ENCODE results near the gene ZBTB4.

The ZBTB4 gene

GRCh38 chr17:7443499-7444485, 35.6 kb downstream of the ZBTB4 start:
- DNase-seq (ENCODE audit: low read depth in 1 of 2, low spot score in 1 of 2) = no peak

DNA sequence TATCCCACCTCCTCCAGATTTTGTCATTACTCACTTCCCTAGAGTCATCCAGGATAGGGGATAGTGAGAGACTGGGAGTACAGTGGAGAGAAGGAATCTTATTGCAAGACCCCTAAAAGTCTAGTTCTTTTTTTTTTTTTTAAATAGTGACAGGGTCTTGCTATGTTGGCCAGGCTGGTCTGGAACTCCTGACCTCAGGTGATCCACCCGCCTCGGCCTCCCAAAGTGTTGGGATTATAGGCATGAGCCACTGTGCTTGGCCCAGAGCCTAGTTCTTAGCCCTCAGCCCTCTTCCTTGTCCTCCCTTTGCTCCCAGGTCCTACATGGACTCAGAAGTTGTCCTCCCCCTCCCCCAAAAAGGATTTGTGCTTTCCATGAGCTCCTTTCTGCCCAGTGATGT, 37.3 kb downstream of the ZBTB4 start:
- no peak for DNase-seq (ENCODE audit: low read depth in 1 of 2, low spot score in 1 of 2)

DNA sequence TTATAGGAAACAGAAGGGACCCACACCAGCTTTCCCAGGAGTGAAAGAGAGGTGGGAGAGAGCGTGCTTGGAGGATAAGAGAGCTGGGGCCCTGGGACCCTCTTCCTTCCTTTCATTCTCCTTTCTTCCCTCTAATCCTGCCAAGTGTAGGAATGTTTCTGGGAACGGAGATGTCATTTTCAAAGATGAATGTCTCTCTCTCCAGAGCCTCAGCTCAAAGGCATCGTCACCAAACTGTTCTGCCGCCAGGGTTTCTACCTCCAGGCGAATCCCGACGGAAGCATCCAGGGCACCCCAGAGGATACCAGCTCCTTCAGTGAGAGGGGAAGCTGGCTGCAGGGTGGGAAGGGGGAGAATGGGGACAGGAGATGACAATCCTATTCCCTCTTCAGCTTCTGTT, 38.2 kb downstream of the ZBTB4 start:
- no peak for DNase-seq (ENCODE audit: low read depth in 1 of 2, low spot score in 1 of 2)

- no peak for DNase-seq (ENCODE audit: low read depth in 1 of 2, low spot score in 1 of 2)
Measured at GRCh38 chr17:7440834-7441195, 38.6 kb downstream of the ZBTB4 start.

GRCh38 chr17:7440113-7440833, 39.2 kb downstream of the ZBTB4 start:
- DNase-seq (ENCODE audit: low read depth in 1 of 2, low spot score in 1 of 2) = no peak

GRCh38 chr17:7439462-7440112, 39.8 kb downstream of the ZBTB4 start, which contains the start of gene FGF11:
FGF11 (plus strand) TSS chr17:7439512; CDS start chr17:7439621, 109 bp downstream.
- DNase-seq (ENCODE audit: low read depth in 1 of 2, low spot score in 1 of 2) = no peak

DNA sequence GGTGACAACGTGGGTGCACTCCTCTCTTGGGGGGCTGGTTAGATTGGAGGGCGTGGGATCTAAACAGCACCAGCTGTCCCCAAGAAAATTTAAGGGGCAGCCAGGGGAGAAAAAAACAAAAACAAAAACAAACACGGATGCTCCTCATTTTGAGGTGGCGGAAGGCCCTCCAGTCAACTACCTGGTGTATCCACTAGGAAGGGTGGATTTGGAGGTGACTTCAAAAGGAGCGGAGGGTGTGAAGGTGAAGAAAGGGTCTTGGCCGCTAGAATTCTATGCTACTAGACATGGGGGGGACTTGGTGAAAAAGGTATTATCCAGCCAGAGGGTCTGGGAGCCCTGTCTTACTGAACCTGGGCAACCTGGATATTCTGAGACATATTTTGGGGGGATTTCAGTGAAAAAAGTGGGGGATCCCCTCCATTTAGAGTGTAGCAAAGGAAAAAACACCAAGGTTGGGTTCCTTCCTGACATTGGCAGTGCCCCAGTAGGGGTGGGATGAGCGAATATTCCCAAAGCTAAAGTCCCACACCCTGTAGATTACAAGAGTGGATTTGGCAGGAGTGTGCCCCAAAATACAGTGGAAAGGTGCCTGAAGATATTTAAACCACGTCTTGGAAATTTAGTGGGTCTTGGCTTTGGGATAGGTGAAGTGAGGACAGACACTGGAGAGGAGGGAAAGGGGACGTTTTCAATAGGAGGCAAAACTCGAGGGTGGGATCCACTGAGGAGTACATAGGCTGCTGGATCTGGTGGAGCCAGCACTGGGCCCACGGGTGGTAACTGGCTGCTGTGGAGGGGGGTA, 40.6 kb downstream of the ZBTB4 start:
- no peak for DNase-seq (ENCODE audit: low read depth in 1 of 2, low spot score in 1 of 2)

DNA sequence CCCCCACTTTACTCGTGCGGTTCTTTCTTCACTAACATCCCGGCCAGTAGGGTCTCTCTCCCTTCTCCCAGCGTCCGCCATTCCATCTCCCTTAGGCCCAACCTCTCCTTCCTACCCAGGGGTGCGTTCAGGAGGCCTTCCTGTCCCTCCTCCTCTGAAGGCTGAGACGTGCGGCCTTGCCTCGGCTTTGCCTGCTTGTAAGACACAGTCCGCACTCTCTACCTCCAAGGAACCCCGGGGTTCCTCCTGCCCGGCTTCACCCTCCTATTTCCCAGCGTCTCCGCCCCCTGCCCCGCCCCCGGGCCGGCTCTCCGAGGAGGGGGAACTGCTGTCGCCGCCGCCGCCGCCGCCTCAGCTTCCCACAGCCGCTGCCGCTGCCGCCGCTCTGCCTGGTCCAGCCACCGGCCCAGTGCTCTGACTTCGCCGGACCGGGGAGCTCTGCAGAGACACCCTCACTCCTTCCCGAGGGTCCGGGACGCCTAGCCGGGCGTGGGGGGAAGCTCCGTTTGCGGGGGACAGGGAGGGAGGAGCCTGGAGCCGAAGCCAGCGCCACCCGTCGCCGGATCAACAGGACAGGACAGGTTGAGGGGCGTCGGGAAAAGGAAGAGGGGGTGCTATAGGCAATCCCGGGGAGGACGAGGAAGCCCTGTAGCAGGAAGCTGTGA, 41.3 kb downstream of the ZBTB4 start:
- no peak for DNase-seq (ENCODE audit: low read depth in 1 of 2, low spot score in 1 of 2)

DNA sequence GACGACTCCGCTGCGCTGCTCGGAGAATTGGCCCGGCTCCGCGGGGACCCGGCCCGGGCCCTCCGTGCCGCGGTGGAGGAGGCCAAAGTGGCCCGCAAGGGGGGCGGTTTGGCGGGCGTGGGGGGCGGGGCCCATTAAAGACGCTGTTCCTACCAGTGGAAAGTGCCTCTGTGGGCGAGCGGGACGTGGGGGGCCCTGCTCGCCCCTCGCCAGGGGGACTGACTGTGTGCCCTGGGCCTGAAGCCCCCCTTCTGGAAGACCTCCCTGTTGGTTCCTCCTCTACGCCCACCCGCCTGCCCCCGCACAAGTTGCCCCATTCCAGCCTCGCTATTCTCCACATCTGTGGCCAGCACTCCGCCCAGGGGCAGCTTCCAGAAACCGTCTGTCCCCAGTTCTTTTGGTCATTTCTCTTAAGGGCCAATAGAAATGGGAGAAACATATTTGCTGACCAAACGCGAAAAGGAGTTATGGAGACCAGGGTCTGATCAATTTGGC, 42.0 kb downstream of the ZBTB4 start:
- DNase-seq (ENCODE audit: low read depth in 1 of 2, low spot score in 1 of 2) = no peak

DNA sequence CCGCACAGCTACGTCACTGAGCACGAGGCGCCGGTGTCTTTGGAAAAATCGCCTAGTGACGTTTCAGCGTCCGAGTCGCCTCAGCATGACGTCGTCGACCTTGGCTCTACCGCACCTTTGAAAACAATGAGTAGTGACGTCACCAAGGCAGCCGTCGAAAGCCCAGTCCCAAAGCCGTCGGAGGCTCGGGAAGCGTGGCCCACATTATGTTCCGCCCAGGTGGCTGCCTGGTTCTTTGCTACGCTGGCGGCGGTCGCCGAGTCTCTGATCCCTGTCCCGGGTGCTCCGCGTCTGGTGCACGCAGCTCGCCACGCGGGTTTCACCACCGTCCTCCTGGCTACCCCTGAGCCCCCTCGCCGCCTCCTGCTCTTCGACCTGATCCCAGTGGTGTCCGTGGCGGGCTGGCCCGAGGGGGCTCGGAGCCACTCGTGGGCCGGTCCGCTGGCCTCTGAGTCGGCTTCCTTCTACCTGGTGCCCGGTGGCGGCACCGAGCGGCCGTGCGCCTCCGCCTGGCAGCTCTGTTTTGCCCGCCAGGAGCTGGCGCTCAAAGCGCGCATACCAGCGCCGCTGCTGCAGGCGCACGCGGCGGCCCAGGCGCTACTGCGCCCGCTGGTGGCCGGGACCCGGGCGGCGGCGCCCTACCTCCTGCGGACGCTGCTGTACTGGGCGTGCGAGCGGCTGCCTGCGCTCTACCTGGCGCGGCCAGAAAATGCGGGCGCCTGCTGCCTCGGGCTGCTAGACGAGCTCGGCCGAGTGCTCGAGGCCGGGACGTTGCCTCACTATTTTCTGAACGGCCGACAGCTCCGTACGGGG, 42.7 kb downstream of the ZBTB4 start:
- peak; percentile 50 to 71 for DNase-seq (ENCODE audit: low read depth in 1 of 2, low spot score in 1 of 2)

DNA sequence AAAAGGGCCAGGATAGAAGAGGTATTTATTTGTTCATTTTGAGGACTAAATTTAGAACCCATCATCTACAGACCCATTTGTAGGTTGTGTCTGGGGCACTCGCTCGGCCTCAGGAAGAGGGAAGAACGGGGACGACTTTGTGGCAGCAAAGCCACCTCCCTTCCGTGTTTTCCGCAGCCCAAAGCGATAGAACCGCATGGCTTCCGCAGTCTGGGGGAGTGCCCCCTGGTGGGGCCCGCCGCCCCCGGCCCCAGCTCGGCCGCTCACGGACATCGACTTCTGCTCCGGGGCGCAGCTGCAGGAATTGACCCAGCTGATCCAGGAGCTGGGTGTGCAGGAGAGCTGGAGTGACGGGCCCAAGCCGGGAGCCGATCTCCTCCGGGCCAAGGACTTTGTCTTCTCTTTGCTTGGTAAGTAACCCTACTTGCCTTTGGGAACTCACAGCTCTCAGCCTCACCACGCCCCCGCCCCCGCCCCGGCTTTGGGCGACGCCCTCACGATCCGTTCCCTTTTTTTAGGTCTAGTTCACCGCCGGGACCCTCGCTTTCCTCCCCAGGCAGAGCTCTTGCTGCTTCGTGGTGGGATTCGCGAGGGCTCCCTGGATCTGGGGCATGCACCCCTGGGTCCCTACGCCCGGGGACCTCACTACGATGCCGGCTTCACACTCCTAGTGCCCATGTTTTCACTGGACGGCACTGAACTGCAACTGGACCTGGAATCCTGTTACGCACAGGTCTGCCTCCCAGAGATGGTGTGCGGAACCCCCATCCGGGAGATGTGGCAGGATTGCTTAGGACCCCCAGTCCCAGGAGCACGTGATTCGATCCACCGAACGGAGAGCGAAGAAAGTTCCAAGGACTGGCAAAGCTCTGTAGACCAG, 43.5 kb downstream of the ZBTB4 start:
- DNase-seq (ENCODE audit: low read depth in 1 of 2, low spot score in 1 of 2) = peak; percentile 32 to 45

GRCh38 chr17:7432296-7432695, 47.1 kb downstream of the ZBTB4 start:
- no peak for DNase-seq (ENCODE audit: low read depth in 1 of 2, low spot score in 1 of 2)

DNA sequence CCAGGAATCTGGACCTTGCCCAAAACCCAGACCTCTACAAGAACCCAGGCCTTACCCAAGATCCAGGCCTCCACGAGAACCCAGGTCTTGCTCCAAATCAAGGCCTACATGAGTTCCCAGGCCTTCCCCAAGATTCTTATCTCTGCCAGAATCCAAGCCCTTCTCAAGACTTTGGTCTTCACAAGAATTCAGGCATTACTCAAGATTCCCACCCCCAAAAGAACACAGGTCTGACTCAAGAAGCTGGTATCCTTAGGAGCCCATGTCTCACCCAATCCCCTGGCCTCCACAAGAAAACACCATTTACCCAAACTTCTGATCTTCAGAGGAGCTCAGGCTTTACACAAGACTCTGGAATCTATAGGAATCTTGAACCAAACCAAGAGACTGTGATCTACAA, 48.2 kb downstream of the ZBTB4 start:
- no peak for DNase-seq (ENCODE audit: low read depth in 1 of 2, low spot score in 1 of 2)

DNA sequence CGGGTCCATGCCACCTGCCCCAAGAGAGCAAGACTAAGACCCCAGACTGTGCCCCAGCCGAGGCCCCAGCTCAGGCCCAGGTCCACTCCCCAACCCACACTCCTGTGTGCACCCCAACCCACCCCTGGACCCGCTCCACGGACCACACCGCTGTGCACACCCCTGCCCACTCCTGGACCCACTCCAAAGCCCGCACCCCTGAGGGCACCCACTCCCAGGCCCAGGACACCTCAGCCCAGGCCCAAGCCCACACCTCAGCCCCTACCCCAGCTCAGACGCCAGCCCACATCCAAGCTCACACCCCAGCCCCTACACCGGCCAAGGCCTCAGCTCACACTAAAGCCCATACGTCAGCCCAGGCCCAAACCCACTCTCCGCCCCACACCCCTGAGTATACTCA, 49.7 kb downstream of the ZBTB4 start:
- DNase-seq (ENCODE audit: low read depth in 1 of 2, low spot score in 1 of 2) = no peak

- no peak for DNase-seq (ENCODE audit: low read depth in 1 of 2, low spot score in 1 of 2)
Measured at GRCh38 chr17:7428557-7428956, 50.9 kb downstream of the ZBTB4 start, which contains the start of gene SPEM3. SPEM3 (plus strand) TSS chr17:7428857; CDS start chr17:7428903, 46 bp downstream.

DNA sequence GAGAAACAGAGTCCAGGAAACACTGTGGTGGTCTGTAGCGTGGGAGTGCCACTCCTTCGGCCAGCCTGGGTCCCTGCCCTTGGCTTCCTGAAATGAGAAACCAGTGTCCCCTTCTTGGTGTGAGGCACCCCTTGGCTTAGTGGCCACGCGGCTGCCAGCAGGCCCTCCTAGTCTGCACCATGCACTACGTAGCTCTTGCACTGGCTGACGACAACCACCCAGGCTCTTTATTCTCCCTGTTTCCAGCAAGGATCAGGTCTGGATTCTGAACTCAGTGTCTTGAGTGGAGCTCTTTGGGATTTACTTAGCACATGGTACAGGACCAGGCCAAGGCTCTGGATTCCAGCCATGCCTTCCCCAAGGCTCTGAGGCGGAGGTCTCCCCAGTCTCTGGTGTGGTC, 51.9 kb downstream of the ZBTB4 start:
- no peak for DNase-seq (ENCODE audit: low read depth in 1 of 2, low spot score in 1 of 2)

- DNase-seq (ENCODE audit: low read depth in 1 of 2, low spot score in 1 of 2) = no peak
Measured at GRCh38 chr17:7426896-7427489, 52.4 kb downstream of the ZBTB4 start.
